ENCODE results near the gene ZNF627. TPM values are rescaled to one million over a fixed set of nuclear protein-coding genes. Genes with fewer than 3 reads are reported as not detected.
"Not testable (repeated sequence)": the region's sequence is repeated elsewhere in the genome, so short reads cannot be mapped to it uniquely, and the experiment has no call there.

The ZNF627 gene
- total RNA-seq, 2 experiments from 2014 or later: 4.3 to 5.0 TPM

DNA sequence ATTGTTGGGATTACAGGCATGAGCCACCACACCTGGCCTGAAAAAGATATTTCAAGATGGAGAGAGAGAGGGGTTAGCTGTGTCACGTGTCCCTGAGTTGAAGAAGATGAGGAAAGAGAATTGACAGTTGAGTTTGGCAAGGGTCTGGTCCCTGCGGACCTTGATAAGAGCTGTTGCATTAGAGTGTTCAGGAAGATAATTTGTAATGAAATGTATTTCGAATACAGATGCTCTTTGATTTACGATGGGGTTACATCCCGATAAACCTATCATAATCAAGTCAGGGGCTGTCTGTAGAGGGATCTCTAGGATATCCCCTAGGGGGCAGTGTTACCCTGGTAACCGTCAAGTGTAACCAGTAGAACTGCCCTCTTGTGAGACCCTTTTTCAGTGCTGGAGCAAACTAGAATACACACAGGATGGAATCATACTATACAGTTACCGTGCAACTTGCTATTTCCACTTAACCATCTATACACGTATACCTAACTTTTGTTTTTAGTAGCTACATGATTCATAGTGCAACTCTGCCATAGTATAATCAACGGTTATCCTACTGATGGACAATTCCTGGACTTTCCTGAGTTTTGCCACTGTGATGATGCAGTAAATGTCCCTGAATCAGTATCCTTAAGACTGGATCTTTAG, 36.8 kb upstream of the ZNF627 start:
- Mint-ChIP-seq H3K27ac (peak overlapping the region; percentile 80), H3K9me3 (no peaks in the 10 kb centered on the region), H3K36me3 (ENCODE audit: low read depth) (peaks cover 7% of the 10 kb centered on the region), H3K4me3 (peak overlapping the region; percentile 91), H3K27me3 (ENCODE audit: low read depth) (no peaks in the 10 kb centered on the region), H3K4me1 (ENCODE audit: low read depth) (peaks cover 37% of the 10 kb centered on the region)
- intact Hi-C loops (cut with micrococcal nuclease): loop anchor here (1.0 kb wide), 3 partner anchors 21 to 179 kb away; no protein-coding TSS in a partner anchor
- CTCF ChIA-PET: interaction anchor here (0.6 to 3.6 kb wide), 10 partner anchors 9 to 80 kb away, joined by 3 to 60 read pairs (median 5); partner anchors contain the start of gene ACP5
- DNase-seq: peak; percentile 80

DNA sequence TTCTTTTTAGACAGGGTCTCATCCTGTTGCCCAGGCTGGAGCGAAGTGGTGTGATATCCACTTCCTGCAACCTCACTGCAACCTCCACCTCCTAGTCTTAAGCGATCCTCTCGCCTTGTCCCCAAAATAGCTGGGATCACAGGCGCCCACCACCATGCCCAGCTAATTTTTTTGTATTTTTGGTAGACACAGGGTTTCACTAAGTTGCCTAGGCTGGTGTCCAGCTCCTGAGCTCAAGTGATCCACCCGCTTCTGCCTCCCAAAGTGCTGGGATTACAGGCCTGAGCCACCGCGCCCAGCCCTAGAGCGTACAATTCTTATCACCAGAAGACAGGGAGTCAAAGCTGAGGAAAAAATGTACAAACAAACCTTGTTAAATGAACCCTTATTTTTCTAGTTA, 33.8 kb upstream of the ZNF627 start:
- DNase-seq: no peak
- Mint-ChIP-seq H3K4me1 (ENCODE audit: low read depth) (peaks cover 21% of the 10 kb centered on the region), H3K27me3 (ENCODE audit: low read depth) (no peaks in the 10 kb centered on the region), H3K4me3 (no peak overlapping the region), H3K27ac (no peak overlapping the region), H3K9me3 (no peaks in the 10 kb centered on the region), H3K36me3 (ENCODE audit: low read depth) (peaks cover 2% of the 10 kb centered on the region)
- intact Hi-C loops (cut with micrococcal nuclease): no loop called here
- CTCF ChIA-PET: interaction anchor here (0.5 to 1.8 kb wide), 4 partner anchors 17 to 543 kb away, joined by 3 to 5 read pairs (median 3); no protein-coding TSS in a partner anchor

DNA sequence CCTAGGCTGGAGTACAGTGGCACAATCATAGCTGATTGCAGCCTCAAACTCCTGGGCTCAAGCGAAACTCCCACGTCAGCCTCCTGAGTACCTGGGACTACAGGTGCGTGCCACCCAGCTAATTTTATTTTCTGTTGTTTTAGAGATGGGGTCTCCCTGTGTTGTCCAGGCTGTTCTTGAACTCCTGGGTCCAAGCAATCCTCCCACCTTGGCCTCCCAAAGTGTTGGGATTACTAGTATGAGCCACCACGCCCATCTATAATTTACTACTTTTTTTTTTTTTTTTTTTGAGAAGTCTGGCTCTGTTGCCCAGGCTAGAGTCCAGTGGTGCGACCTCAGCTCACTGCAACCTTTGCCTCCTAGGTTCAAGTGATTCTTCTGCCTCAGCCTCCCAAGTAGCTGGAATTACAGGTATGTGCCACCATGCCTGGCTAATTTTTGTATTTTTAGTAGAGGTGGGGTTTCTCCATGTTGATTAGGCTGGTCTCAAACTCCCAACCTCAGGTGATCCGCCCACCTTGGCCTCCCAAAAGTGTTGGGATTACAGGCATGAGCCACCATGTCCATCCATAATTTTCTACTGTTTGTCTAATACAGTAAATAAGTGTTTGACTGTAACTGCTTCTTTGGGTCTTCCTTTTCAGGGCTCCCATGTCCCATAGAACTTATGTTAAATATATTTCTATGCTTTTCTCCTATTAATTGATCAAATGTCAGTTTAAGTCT, 33.0 kb upstream of the ZNF627 start:
- CTCF ChIA-PET: interaction anchor here (0.5 to 1.3 kb wide), 3 partner anchors 16 to 544 kb away, joined by 3 read pairs; no protein-coding TSS in a partner anchor
- not testable (repeated sequence) for DNase-seq

DNA sequence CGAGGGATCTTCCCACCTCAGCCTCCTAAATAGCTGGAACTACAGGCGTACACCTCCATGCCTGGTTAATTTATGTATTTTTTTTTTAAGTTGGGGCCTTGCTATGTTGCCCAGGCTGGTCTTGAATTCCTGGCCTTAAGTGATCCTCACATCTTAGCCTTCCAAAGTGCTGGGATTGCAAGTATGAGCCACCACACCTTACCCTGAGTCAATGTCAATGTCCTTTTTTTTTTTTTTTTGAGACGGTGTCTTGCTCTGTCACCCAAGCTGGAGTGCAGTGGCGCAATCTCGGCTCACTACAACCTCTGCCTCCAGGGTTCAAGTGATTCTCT, 31.7 kb upstream of the ZNF627 start:
- CTCF ChIA-PET: interaction anchor here (0.9 kb wide), 1 partner anchor 29 kb away, joined by 3 read pairs; no protein-coding TSS in a partner anchor
- H3K27ac Mint-ChIP-seq; intact Hi-C loops (cut with micrococcal nuclease); H3K9me3 Mint-ChIP-seq; DNase-seq; H3K27me3 Mint-ChIP-seq (ENCODE audit: low read depth); H3K36me3 Mint-ChIP-seq (ENCODE audit: low read depth); H3K4me3 Mint-ChIP-seq: not testable (repeated sequence)
- peaks cover 10% of the 10 kb centered on the region for H3K4me1 Mint-ChIP-seq (ENCODE audit: low read depth)

More for the DNA sequence above, 33.0 kb upstream of the ZNF627 start:
- H3K27ac Mint-ChIP-seq; H3K27me3 Mint-ChIP-seq (ENCODE audit: low read depth); H3K4me3 Mint-ChIP-seq; H3K9me3 Mint-ChIP-seq; H3K36me3 Mint-ChIP-seq (ENCODE audit: low read depth); intact Hi-C loops (cut with micrococcal nuclease): not testable (repeated sequence)
- peaks cover 19% of the 10 kb centered on the region for H3K4me1 Mint-ChIP-seq (ENCODE audit: low read depth)

DNA sequence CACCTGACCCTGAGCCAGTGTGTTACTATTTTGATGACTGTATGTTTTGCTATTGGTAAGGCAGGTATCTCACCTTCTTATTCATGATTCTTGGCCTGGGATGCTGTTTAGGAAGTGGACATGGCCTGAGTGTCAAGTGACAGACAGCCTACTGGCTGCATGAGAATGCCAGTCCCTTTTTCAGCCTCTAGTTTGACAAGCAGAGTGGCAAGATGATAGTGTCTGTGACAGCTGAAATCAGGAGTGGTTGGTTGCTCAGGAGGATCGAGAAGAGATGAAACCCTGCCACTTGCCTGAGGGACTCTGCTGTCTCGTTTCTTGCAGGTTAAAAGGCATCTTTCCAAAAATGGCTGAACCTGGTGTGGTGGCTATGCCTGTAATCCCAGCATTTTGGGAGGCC, 31.1 kb upstream of the ZNF627 start:
- Mint-ChIP-seq H3K36me3 (ENCODE audit: low read depth) (peaks cover 2% of the 10 kb centered on the region), H3K9me3 (no peaks in the 10 kb centered on the region), H3K27me3 (ENCODE audit: low read depth) (no peaks in the 10 kb centered on the region), H3K27ac (no peak overlapping the region), H3K4me1 (ENCODE audit: low read depth) (peaks cover 7% of the 10 kb centered on the region), H3K4me3 (no peak overlapping the region)
- intact Hi-C loops (cut with micrococcal nuclease): no loop called here
- DNase-seq: no peak
- CTCF ChIA-PET: interaction anchor here (0.9 kb wide), 1 partner anchor 29 kb away, joined by 3 read pairs; no protein-coding TSS in a partner anchor

DNA sequence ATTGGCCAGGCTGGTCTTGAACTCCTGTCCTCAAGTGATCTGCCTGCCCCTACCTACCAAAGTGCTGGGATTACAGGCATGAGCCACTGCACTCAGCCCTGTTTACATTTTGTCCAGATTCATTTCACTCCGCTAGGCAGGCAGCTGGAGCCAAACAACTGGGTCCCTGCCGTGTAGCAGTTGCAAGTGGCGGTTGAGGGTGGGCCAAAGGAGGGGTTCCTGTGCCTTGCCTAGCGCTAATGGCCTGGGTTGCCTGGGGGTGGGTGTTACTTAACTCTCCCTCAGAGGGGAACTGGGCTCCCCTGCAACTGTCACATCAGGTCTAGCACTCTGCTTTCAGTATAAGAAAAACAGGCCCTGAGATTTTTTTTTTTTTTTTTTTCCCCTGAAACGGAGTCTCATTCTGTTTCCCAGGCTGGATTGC, 27.2 kb upstream of the ZNF627 start:
- CTCF ChIA-PET: no interaction called here

DNA sequence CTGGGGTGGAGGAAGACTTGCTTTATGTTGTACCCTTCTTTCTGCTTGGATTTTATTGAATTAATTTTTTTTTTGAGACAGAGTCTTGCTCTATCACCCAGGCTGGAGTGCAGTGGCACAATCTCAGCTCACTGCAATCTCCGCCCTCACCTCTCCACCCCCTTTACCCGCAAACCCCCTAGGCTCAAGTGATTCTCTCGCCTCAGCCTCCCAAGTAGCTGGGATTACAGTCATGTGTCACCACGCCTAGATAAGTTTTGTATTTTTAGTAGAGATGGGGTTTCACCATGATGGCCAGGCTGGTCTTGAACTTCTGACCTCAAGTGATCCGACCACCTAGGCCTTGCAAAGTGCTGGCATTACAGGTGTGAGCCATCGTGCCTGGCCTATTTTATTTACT, 23.9 kb upstream of the ZNF627 start:
- DNase-seq; H3K4me1 Mint-ChIP-seq (ENCODE audit: low read depth); H3K9me3 Mint-ChIP-seq; H3K27me3 Mint-ChIP-seq (ENCODE audit: low read depth); H3K36me3 Mint-ChIP-seq (ENCODE audit: low read depth); H3K27ac Mint-ChIP-seq; intact Hi-C loops (cut with micrococcal nuclease); H3K4me3 Mint-ChIP-seq: not testable (repeated sequence)
- CTCF ChIA-PET: interaction anchor here (0.6 to 2.2 kb wide), 2 partner anchors 12 to 143 kb away, joined by 5 read pairs; no protein-coding TSS in a partner anchor

More for the DNA sequence above, 27.2 kb upstream of the ZNF627 start:
- Mint-ChIP-seq H3K4me3 (no peak overlapping the region), H3K36me3 (ENCODE audit: low read depth) (peaks cover 2% of the 10 kb centered on the region), H3K27me3 (ENCODE audit: low read depth) (no peaks in the 10 kb centered on the region), H3K9me3 (no peaks in the 10 kb centered on the region), H3K4me1 (ENCODE audit: low read depth) (peaks cover 3% of the 10 kb centered on the region), H3K27ac (no peak overlapping the region)
- intact Hi-C loops (cut with micrococcal nuclease): no loop called here
- no peak for DNase-seq

DNA sequence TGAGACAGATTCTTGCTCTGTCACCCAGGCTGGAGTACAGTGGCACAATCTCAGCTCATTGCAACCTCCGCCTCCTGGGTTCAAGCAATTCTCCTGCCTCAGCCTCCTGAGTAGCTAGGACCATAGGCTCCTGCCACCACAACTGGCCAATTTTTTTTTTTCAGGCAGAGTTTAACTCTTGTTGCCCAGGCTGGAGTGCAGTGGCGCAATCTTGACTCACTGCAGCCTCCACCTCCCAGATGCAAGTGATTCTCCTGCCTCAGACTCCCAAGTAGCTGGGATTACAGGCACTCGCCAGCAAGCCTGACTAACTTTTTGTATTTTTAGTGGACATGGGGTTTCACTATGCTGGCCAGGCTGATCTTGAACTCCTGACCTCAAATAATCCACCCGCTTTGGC, 23.5 kb upstream of the ZNF627 start:
- H3K4me3 Mint-ChIP-seq; H3K4me1 Mint-ChIP-seq (ENCODE audit: low read depth); H3K9me3 Mint-ChIP-seq; H3K36me3 Mint-ChIP-seq (ENCODE audit: low read depth); intact Hi-C loops (cut with micrococcal nuclease); H3K27ac Mint-ChIP-seq; H3K27me3 Mint-ChIP-seq (ENCODE audit: low read depth); DNase-seq: not testable (repeated sequence)
- CTCF ChIA-PET: interaction anchor here (0.6 to 2.2 kb wide), 2 partner anchors 13 to 143 kb away, joined by 5 read pairs; no protein-coding TSS in a partner anchor

DNA sequence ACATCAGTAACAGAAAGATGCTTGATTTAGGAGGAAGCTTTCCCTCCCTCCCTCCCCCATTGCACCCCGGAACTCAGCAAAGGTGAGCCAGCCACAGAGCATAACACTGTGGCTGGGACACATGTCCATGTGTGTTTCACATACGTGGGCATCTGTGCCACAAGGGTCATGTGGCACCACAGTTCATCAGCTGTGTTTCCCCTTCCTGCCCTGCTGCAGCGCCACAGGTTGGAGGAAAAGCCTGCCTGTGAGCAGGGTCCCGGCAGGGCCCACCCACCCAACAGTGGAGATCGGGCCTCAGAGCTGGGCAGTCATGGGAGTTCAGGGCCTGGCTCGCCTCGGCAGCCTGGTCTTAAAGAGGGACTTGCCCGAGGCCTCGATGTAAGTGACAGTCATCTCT, 22.6 kb upstream of the ZNF627 start:
- no peaks in the 10 kb centered on the region for H3K27me3 Mint-ChIP-seq (ENCODE audit: low read depth)
- CTCF ChIA-PET: no interaction called here

DNA sequence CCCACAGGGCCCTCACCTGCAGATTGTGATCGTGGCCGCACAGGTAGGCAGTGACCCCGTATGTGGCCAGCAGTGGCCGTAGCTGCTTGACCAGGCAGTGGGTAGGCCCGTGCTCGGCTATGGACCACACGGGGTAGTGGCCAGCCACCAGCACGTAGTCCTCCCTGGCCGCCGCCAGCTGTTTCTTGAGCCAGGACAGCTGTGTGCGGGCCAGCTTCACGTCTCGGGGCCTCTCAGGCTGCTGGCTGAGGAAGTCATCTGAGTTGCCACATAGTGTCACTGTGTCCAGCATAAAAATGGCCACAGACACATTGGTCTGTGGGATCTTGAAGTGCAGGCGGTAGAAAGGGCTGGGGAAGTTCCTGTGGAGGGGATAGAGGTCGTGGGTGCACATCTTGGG, 21.1 kb upstream of the ZNF627 start:
- intact Hi-C loops (cut with micrococcal nuclease): no loop called here
- no peak for DNase-seq
- Mint-ChIP-seq H3K4me1 (ENCODE audit: low read depth) (peaks cover 20% of the 10 kb centered on the region), H3K27ac (no peak overlapping the region), H3K27me3 (ENCODE audit: low read depth) (no peaks in the 10 kb centered on the region), H3K36me3 (ENCODE audit: low read depth) (no peaks in the 10 kb centered on the region), H3K4me3 (no peak overlapping the region), H3K9me3 (no peaks in the 10 kb centered on the region)
- CTCF ChIA-PET: interaction anchor here (1.0 kb wide), 1 partner anchor 16 kb away, joined by 6 read pairs; no protein-coding TSS in a partner anchor

More for the DNA sequence above, 22.6 kb upstream of the ZNF627 start:
- no peaks in the 10 kb centered on the region for H3K36me3 Mint-ChIP-seq (ENCODE audit: low read depth)
- no peaks in the 10 kb centered on the region for H3K9me3 Mint-ChIP-seq
- H3K4me3 Mint-ChIP-seq: no peak overlapping the region
- intact Hi-C loops (cut with micrococcal nuclease): no loop called here
- no peak for DNase-seq
- no peak overlapping the region for H3K27ac Mint-ChIP-seq
- peaks cover 11% of the 10 kb centered on the region for H3K4me1 Mint-ChIP-seq (ENCODE audit: low read depth)

DNA sequence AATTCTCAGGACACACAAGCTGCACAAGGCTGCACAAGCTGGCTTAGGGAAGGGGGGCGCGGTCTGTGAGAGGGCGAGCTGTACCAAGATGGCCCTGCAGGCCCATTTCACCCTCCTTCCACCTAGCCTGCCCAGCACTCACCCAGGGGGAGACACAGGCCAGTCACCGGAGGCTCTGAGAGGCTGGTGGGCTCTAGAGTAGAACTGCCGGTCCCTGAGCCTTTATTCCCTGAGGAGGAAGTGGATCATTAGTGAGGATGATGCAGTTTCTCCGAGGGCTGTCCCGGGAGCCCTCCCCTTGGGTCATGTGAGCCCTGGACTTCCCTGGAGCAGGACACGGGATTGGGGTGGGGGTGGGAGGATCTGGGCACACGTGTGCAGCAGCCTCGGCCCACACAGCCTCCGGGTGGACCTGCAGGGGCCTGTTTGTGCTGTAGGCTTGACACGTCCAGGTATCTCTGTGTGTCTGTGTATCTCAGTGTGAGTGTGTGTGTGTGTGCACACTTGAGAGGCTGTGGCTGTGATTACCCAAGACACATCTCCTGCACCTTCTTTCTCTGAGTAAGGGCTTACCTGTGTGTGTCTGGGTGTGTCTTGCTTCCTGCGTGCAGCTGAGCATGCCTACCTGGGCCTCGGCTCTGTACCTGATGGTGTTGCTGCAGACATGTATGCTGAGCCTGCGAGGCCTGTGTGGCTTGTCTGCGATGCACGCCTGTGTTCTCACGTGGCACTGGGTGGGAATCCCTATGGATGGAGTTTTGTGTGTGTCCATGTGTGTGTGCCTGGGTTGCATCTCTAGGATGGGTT, 19.6 kb upstream of the ZNF627 start, which contains the start of gene ACP5:
TSS of gene ACP5 (minus strand) at position 195 of the 807 bp plus-strand sequence. CDS start 328 bp downstream, outside the sequence.
- Mint-ChIP-seq H3K36me3 (ENCODE audit: low read depth) (no peaks in the 10 kb centered on the region), H3K4me1 (ENCODE audit: low read depth) (peaks cover 29% of the 10 kb centered on the region), H3K9me3 (no peaks in the 10 kb centered on the region), H3K4me3 (peak within 1 kb of the TSS; percentile 63), H3K27ac (no peak within 1 kb of the TSS), H3K27me3 (ENCODE audit: low read depth) (no peaks in the 10 kb centered on the region)
- intact Hi-C loops (cut with micrococcal nuclease): no loop called here
- CTCF ChIA-PET: interaction anchor here (0.6 to 6.6 kb wide), 3 partner anchors 10 to 95 kb away, joined by 3 to 60 read pairs (median 5); partner anchors contain the start of gene ELOF1
- no peak for DNase-seq
